ENCODE data around the gene ANKRD40. TPM values are rescaled to one million over a fixed set of nuclear protein-coding genes. Genes with fewer than 3 reads are reported as not detected.

ANKRD40 gene
- total and polyA plus RNA-seq, 3 experiments from 2014 or later = 6.6 to 48.5 (median 48.2) TPM

DNA sequence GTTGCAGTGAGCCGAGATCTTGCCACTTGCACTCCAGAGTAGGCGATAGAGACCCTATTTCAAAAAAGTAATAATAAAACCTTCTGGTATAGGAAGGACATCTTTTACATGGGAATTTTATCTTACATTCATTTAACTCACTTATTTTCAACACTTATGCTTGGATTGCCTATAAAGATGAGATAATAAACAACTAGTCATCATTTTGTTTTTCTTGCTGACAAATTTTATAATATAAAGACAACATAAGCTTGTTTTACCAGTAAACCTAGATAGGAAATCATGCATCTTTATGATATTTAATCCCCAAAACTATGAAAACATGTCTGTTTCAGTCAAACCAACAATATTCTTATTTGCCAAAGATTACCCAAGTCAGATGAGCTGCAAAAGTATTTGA, 56.1 kb downstream of the ANKRD40 start:
- H3K4me3 Mint-ChIP-seq = no peak overlapping the region
- H3K27ac Mint-ChIP-seq = no peak overlapping the region
- H3K9me3 Mint-ChIP-seq = no peaks in the 10 kb centered on the region
- H3K36me3 Mint-ChIP-seq = peaks cover 0 to 2% (median 0%) of the 10 kb centered on the region in 3 donors
- H3K36me3 ChIP-seq (ENCODE audit: insufficient read depth, low read length) = no peaks in the 10 kb centered on the region
- no peaks in the 10 kb centered on the region for H3K27me3 ChIP-seq (ENCODE audit: insufficient read depth, low read length, poor library complexity, severe bottlenecking)
- DNase-seq = no peak
- ChIA-PET POLR2A (no interaction called here), CTCF (no interaction called here)
- no peak overlapping the region for H3K4me3 ChIP-seq (ENCODE audit: low read length)
- H3K27ac ChIP-seq (ENCODE audit: low read depth, low read length) = no peak overlapping the region
- H3K27me3 Mint-ChIP-seq = peaks cover 3 to 4% of the 10 kb centered on the region in 2 donors
- no peaks in the 10 kb centered on the region for H3K9me3 ChIP-seq (ENCODE audit: low read length)
- no peaks in the 10 kb centered on the region for H3K4me1 ChIP-seq (ENCODE audit: insufficient read depth, low read length)
- no peaks in the 10 kb centered on the region for H3K4me1 Mint-ChIP-seq

DNA sequence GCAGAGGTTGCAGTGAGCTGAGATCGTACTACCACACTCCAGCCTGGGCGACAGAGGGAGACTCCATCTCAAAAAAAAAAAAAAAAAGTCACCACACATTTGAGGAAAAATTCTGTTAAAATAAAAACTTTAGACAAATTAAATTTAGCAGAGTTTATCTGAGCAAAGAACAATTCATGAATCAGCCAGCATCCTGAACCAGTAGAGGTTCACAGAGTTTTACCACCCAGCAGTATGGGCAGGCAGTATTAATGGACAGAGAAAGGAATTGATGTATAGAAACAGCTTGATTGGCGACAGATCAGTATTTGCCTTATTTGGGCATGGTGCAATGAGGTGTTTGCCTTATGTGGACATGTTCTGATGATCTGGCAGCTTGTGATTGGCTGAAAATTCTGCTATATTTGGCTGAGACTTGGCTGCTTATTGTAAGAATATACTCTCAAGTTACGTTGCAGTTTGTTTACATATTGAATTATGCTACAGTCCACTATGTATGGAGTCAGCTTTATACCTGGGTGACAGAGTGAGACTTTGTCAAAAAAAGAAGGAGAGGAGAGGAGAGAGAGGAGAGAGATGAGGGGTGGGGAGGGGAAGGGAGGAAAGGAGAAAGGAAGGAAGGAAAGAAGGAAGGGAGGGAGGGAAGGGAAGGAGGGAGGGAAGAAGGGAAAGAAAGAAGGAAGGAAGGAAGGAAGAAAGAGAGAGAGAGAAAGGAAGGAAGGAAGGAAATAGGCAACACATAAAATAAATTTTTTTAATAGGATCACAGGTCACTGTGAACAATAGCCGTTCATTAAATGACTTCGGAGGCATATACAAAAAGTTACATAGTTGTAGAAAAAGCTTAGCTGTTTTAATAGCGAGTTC, 58.4 kb downstream of the ANKRD40 start:
- no peaks in the 10 kb centered on the region for H3K36me3 ChIP-seq (ENCODE audit: insufficient read depth, low read length)
- peaks cover 2 to 10% of the 10 kb centered on the region in 2 donors for H3K27me3 Mint-ChIP-seq
- no peak overlapping the region for H3K4me3 ChIP-seq (ENCODE audit: low read length)
- H3K27ac ChIP-seq (ENCODE audit: low read depth, low read length) = no peak overlapping the region
- H3K4me1 ChIP-seq (ENCODE audit: insufficient read depth, low read length) = no peaks in the 10 kb centered on the region
- no peaks in the 10 kb centered on the region for H3K9me3 ChIP-seq (ENCODE audit: low read length)
- CTCF ChIA-PET = no interaction called here
- H3K4me3 Mint-ChIP-seq = no peak overlapping the region
- H3K9me3 Mint-ChIP-seq = no peaks in the 10 kb centered on the region
- H3K27ac Mint-ChIP-seq = no peak overlapping the region
- H3K27me3 ChIP-seq (ENCODE audit: insufficient read depth, low read length, poor library complexity, severe bottlenecking) = no peaks in the 10 kb centered on the region
- POLR2A ChIA-PET = no interaction called here
- no peaks in the 10 kb centered on the region for H3K4me1 Mint-ChIP-seq
- DNase-seq = no peak
- H3K36me3 Mint-ChIP-seq = no peaks in the 10 kb centered on the region

DNA sequence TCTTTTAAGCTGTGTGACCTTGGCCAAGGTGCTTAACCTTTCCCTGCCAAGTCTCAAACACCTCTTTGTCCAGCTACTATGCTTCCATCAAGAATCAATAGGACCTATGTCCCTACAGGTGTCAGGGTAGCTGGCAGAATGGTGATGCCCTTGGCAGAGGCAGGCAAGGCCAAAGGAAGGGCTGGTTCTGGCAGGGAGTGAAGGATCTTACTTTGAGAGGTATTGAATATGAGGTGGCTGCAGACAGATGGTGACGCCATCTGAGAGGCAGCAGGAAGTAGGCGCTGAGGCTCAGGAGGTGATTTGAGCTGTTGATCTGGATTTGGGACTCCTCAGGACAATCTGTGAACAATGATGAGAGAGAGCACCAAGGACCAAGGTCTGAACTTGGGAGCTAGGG, 60.5 kb downstream of the ANKRD40 start:
- no peaks in the 10 kb centered on the region for H3K9me3 Mint-ChIP-seq
- ChIA-PET CTCF (no interaction called here), POLR2A (no interaction called here)
- H3K27ac Mint-ChIP-seq = no peak overlapping the region
- Histone ChIP-seq H3K9me3 (ENCODE audit: low read length) (no peaks in the 10 kb centered on the region), H3K4me3 (ENCODE audit: low read length) (no peak overlapping the region), H3K4me1 (ENCODE audit: insufficient read depth, low read length) (no peaks in the 10 kb centered on the region), H3K27ac (ENCODE audit: low read depth, low read length) (no peak overlapping the region), H3K27me3 (ENCODE audit: insufficient read depth, low read length, poor library complexity, severe bottlenecking) (no peaks in the 10 kb centered on the region), H3K36me3 (ENCODE audit: insufficient read depth, low read length) (no peaks in the 10 kb centered on the region)
- no peaks in the 10 kb centered on the region for H3K4me1 Mint-ChIP-seq
- H3K27me3 Mint-ChIP-seq = peaks cover 0 to 22% of the 10 kb centered on the region in 2 donors
- no peak for DNase-seq
- H3K4me3 Mint-ChIP-seq = no peak overlapping the region
- H3K36me3 Mint-ChIP-seq = no peaks in the 10 kb centered on the region

GRCh38 chr17:50645748-50646682, 61.7 kb downstream of the ANKRD40 start:
- H3K27ac Mint-ChIP-seq = no peak overlapping the region
- no peaks in the 10 kb centered on the region for H3K4me1 Mint-ChIP-seq
- POLR2A ChIA-PET = interaction anchor here (0.7 kb wide), 1 partner anchor 220 kb away, joined by 3 read pairs; no protein-coding TSS in a partner anchor
- no peaks in the 10 kb centered on the region for H3K36me3 Mint-ChIP-seq
- Histone ChIP-seq H3K36me3 (ENCODE audit: insufficient read depth, low read length) (no peaks in the 10 kb centered on the region), H3K27ac (ENCODE audit: low read depth, low read length) (no peak overlapping the region), H3K4me3 (ENCODE audit: low read length) (no peak overlapping the region), H3K27me3 (ENCODE audit: insufficient read depth, low read length, poor library complexity, severe bottlenecking) (peaks cover 3% of the 10 kb centered on the region), H3K4me1 (ENCODE audit: insufficient read depth, low read length) (no peaks in the 10 kb centered on the region), H3K9me3 (ENCODE audit: low read length) (no peaks in the 10 kb centered on the region)
- H3K9me3 Mint-ChIP-seq = no peaks in the 10 kb centered on the region
- CTCF ChIA-PET = no interaction called here
- no peak for DNase-seq
- no peak overlapping the region for H3K4me3 Mint-ChIP-seq
- H3K27me3 Mint-ChIP-seq = peaks cover 0 to 22% of the 10 kb centered on the region in 2 donors

Other genes starting within 250 kb of the ANKRD40 start
- gene CHAD, start 239.0 kb downstream of the ANKRD40 start, total RNA-seq = not detected
- not detected for gene CHAD, start 239.0 kb downstream of the ANKRD40 start, polyA plus RNA-seq
- gene RSAD1, start 229.1 kb downstream of the ANKRD40 start, total RNA-seq = 10 to 100 TPM; 45.7 to 46.8 TPM
- 66.4 TPM for gene RSAD1, start 229.1 kb downstream of the ANKRD40 start, polyA plus RNA-seq
- gene MYCBPAP, start 199.5 kb downstream of the ANKRD40 start, total RNA-seq = under 1 TPM; 0.83 to 0.86 TPM
- not detected for gene MYCBPAP, start 199.5 kb downstream of the ANKRD40 start, polyA plus RNA-seq
- not detected for gene EPN3, start 175.2 kb downstream of the ANKRD40 start, total RNA-seq
- not detected for gene EPN3, start 175.2 kb downstream of the ANKRD40 start, polyA plus RNA-seq
- gene SPATA20, start 160.7 kb downstream of the ANKRD40 start, total RNA-seq = 10 to 100 TPM; 34.7 to 42.9 TPM
- 11.0 TPM for gene SPATA20, start 160.7 kb downstream of the ANKRD40 start, polyA plus RNA-seq
- under 1 TPM in 1 of 2 experiments, not detected in 1; 0.07 TPM for gene CACNA1G, start 147.2 kb downstream of the ANKRD40 start, total RNA-seq
- gene CACNA1G, start 147.2 kb downstream of the ANKRD40 start, polyA plus RNA-seq = not detected
- gene ABCC3, start 73.0 kb downstream of the ANKRD40 start, total RNA-seq = under 1 TPM; 0.37 to 0.69 TPM
- not detected for gene ABCC3, start 73.0 kb downstream of the ANKRD40 start, polyA plus RNA-seq
- 100 to 1,000 TPM; 113 to 120 TPM for gene LUC7L3, start 11.7 kb upstream of the ANKRD40 start, total RNA-seq
- 72.5 TPM for gene LUC7L3, start 11.7 kb upstream of the ANKRD40 start, polyA plus RNA-seq
- gene ANKRD40CL, start 59.6 kb upstream of the ANKRD40 start, total RNA-seq = not detected
- gene ANKRD40CL, start 59.6 kb upstream of the ANKRD40 start, polyA plus RNA-seq = not detected
- not detected for gene WFIKKN2, start 127.7 kb upstream of the ANKRD40 start, total RNA-seq
- gene WFIKKN2, start 127.7 kb upstream of the ANKRD40 start, polyA plus RNA-seq = not detected
- 10 to 100 TPM; 32.6 to 34.5 TPM for gene TOB1, start 158.4 kb upstream of the ANKRD40 start, total RNA-seq
- 53.4 TPM for gene TOB1, start 158.4 kb upstream of the ANKRD40 start, polyA plus RNA-seq

Measured in CD8-positive, alpha-beta memory T cell (primary cell).